Right lobe of liver (tissue), 4 donors: ENCODE results near the gene DDX1.

Experiments
- CTCF ChIP-seq, 4 donors: fragments of 200-600 bp in 3 of 4; fragments of 450-650 bp in 1 of 4; IDR thresholded peaks; one replicate each; pipeline versions ENCODE4 v1.5.1 to v1.8.0; 2016 to 2022; ENCODE audit warnings: antibody characterized with exemption in 4 of 4, mild to moderate bottlenecking in 2 of 4
- POLR2A ChIP-seq: fragments of 450-650 bp; IDR thresholded peaks from one replicate; pipeline ENCODE4 v1.6.1; 2017; ENCODE audit warnings: antibody characterized with exemption, mild to moderate bottlenecking
- donor health status: DM: no; HTN: no; CAD: no.
- donor health status: DM: no; HTN: no; CAD: no.
- donor health status: DM: no; HTN: yes; CAD: no.

GRCh38 chr2:15560140-15560987 lies 31.3 kb upstream of the DDX1 start:
- no peak for TF ChIP-seq POLR2A
- no peak for TF ChIP-seq CTCF (IDR thresholded peaks at IDR 0.05)
